ENCODE measurements around the gene GABBR2.

GRCh38 chr9:98345011-98345410 lies 363.7 kb downstream of the GABBR2 start:
- no peak for TF ChIP-seq CTCF (IDR thresholded peaks at IDR 0.05)
- TF ChIP-seq POLR2AphosphoS5 (IDR thresholded peaks at IDR 0.05): no peak

Measured in breast epithelium (tissue), 3 donors.